OCI-LY1 (cell line): ENCODE measurements around the gene FOXO3B.
"Not testable (repeated sequence)": the region's sequence is repeated elsewhere in the genome, so short reads cannot be mapped to it uniquely, and the experiment has no call there.

Source experiments
- H2AFZ ChIP-seq: fragments of 200-600 bp; sonication (generic), shearing (Covaris generic); 2 replicates; pipeline ENCODE4 v1.6.0; 2014; ENCODE audit warnings: antibody characterized with exemption, mild to moderate bottlenecking, low read length
- H3F3A ChIP-seq: fragments of 200-600 bp; sonication (generic), shearing (Covaris generic); 2 replicates; pipeline ENCODE4 v1.6.0; 2014; ENCODE audit warnings: mild to moderate bottlenecking, antibody characterized with exemption, low read length, moderate library complexity; ENCODE audit not compliant: insufficient read depth
- H3K27ac ChIP-seq: fragments of 200-600 bp; sonication (generic); 2 replicates; pipeline ENCODE4 v1.5.1; 2014; ENCODE audit warnings: low read length, mixed run types, mild to moderate bottlenecking, low read depth; ENCODE audit not compliant: poor library complexity, severe bottlenecking
- H3K27me3 ChIP-seq: fragments of 200-600 bp; sonication (generic); 2 replicates; pipeline ENCODE4 v1.6.0; 2014; ENCODE audit warnings: antibody characterized with exemption, mild to moderate bottlenecking, low read length, moderate library complexity; ENCODE audit not compliant: insufficient read depth
- H3K36me3 ChIP-seq: fragments of 200-600 bp; sonication (generic); 2 replicates; pipeline ENCODE4 v1.6.1; 2014; ENCODE audit warnings: mild to moderate bottlenecking, antibody characterized with exemption, low read length, moderate library complexity, mixed read lengths; ENCODE audit not compliant: insufficient read depth
- H3K4me1 ChIP-seq: fragments of 200-600 bp; sonication (generic); 2 replicates; pipeline ENCODE4 v1.5.1; 2014; ENCODE audit warnings: mild to moderate bottlenecking, low read length, moderate library complexity; ENCODE audit not compliant: insufficient read depth, severe bottlenecking
- H3K4me2 ChIP-seq: fragments of 200-600 bp; sonication (generic), shearing (Covaris generic); 2 replicates; pipeline ENCODE4 v1.6.1; 2014; ENCODE audit warnings: low read length
- H3K4me3 ChIP-seq: fragments of 200-600 bp; sonication (generic); 2 replicates; pipeline ENCODE4 v1.5.1; 2014; ENCODE audit warnings: low read length, low read depth, mild to moderate bottlenecking, mixed read lengths; ENCODE audit not compliant: poor library complexity, severe bottlenecking
- H3K79me2 ChIP-seq: fragments of 200-600 bp; shearing (Covaris generic); 2 replicates; pipeline ENCODE4 v1.6.1; 2016; ENCODE audit warnings: mixed run types, low read length, mixed read lengths; ENCODE audit not compliant: insufficient read depth
- H3K9ac ChIP-seq: fragments of 200-600 bp; sonication (generic), shearing (Covaris generic); 2 replicates; pipeline ENCODE4 v1.6.1; 2014; ENCODE audit warnings: mild to moderate bottlenecking, low read length, mixed read lengths
- H3K9me2 ChIP-seq: fragments of 200-600 bp; sonication (generic), shearing (Covaris generic); 2 replicates; pipeline ENCODE4 v1.6.1; 2014; ENCODE audit warnings: low read depth, mild to moderate bottlenecking, low read length, mixed read lengths
- H3K9me3 ChIP-seq: fragments of 200-600 bp; shearing (Covaris generic); 2 replicates; pipeline ENCODE4 v1.6.1; 2014; ENCODE audit warnings: low read length, mixed read lengths
- H4K20me1 ChIP-seq: fragments of 200-600 bp; sonication (generic), shearing (Covaris generic); 2 replicates; pipeline ENCODE4 v1.6.0; 2016; ENCODE audit warnings: mild to moderate bottlenecking, low read length; ENCODE audit not compliant: insufficient read depth

Gene FOXO3B

DNA sequence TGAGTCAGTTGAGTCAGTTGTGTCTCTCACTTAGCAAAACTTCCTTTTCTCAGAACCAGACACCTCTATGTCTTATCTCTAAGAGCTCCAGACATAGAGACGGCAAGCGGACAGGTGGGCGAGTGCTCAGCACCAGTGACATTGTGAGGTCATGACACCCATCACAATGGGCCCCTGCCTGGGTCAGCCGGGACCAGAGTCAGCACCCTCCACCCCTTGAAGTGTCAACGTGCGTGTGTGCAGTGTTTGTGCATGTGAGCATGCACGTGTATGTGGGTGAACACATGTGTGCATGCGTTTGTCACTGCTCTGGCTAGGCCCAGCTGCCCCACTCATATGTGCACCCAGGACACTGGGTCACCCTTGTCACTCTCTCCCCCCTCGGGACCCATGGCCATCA lies 37.8 kb downstream of the FOXO3B start, which contains the start of gene TBC1D28:
Gene TBC1D28 (minus strand): TSS at position 101 of the 400 bp plus-strand sequence. CDS start 3,039 bp downstream, outside the sequence.
- H3K9ac ChIP-seq, H3K4me1 ChIP-seq, H3K79me2 ChIP-seq, H3K9me2 ChIP-seq, H3K36me3 ChIP-seq, H3K27ac ChIP-seq, H3K27me3 ChIP-seq, H3K4me3 ChIP-seq, H3F3A ChIP-seq, H2AFZ ChIP-seq, H3K4me2 ChIP-seq, H3K9me3 ChIP-seq, H4K20me1 ChIP-seq: not testable (repeated sequence)

DNA sequence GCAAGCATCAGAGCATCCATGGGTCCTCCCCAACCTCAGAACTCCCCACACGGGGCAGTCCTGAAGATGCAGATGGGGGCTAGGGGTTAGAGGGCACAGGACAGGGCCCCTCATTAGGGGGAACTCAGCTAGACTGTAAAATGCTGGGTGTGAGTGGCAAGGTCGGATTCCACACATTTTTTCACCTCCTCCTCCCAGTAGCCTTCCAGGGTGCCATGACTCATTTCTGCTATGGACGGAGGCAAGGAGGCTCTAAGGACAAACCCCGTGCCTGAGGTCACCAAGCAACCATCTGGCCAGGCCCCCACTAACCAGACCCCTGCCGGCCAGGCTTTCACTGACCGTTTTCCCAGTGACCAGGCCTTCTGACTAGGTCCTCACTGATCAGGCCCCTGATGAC lies 39.0 kb downstream of the FOXO3B start:
- not testable (repeated sequence) for H3K4me2 ChIP-seq, H3K27me3 ChIP-seq, H3K79me2 ChIP-seq, H4K20me1 ChIP-seq, H3K36me3 ChIP-seq, H3K4me3 ChIP-seq, H3F3A ChIP-seq, H3K27ac ChIP-seq, H3K9me3 ChIP-seq, H2AFZ ChIP-seq, H3K4me1 ChIP-seq, H3K9me2 ChIP-seq, H3K9ac ChIP-seq

DNA sequence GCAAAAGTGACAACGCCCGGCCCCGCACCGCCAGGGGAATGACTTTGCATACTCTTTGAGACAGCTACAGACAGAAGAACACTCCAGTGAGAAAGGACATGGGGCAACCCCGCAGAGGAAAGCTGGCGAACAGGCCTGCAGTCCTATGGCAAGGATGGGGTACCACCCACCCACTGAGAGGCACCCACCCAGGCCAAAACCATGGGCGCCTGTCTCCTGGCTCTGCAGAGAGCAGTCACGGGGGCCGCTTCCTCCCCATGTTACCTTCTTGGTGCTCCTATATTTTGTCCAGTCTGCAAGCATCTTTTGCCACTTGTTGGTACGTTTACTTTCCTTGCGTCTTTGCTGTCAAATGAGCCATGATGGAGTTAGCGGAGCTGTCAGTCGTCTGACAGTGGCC lies 43.8 kb downstream of the FOXO3B start:
- H3K79me2 ChIP-seq, H4K20me1 ChIP-seq, H3K9ac ChIP-seq, H3K4me1 ChIP-seq, H3F3A ChIP-seq, H3K9me2 ChIP-seq, H3K27me3 ChIP-seq, H3K36me3 ChIP-seq, H3K9me3 ChIP-seq, H3K4me2 ChIP-seq, H2AFZ ChIP-seq, H3K4me3 ChIP-seq, H3K27ac ChIP-seq: not testable (repeated sequence)

DNA sequence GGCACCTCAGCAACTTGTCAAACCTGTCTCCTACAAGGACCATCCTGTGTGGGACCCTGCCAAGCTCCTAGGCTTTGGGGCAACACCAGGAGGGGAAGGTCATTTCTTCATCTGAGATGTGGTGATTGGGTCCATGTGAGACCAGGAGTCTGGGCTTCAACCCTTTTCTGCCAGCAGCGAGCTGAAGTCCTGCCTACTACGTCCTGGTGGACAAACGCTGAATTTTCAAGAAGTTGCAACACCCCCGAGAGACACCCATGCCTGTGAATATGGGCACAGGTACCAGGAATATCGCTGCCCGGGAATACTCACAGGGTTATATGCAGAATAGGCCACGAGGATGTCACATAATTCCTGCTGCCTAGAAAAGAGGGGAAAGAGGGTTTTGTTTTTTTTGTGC lies 45.9 kb downstream of the FOXO3B start:
- not testable (repeated sequence) for H3K79me2 ChIP-seq, H3F3A ChIP-seq, H3K27me3 ChIP-seq, H3K36me3 ChIP-seq, H3K4me2 ChIP-seq, H3K4me3 ChIP-seq, H3K9me2 ChIP-seq, H3K27ac ChIP-seq, H2AFZ ChIP-seq, H3K9ac ChIP-seq, H3K4me1 ChIP-seq, H3K9me3 ChIP-seq, H4K20me1 ChIP-seq

DNA sequence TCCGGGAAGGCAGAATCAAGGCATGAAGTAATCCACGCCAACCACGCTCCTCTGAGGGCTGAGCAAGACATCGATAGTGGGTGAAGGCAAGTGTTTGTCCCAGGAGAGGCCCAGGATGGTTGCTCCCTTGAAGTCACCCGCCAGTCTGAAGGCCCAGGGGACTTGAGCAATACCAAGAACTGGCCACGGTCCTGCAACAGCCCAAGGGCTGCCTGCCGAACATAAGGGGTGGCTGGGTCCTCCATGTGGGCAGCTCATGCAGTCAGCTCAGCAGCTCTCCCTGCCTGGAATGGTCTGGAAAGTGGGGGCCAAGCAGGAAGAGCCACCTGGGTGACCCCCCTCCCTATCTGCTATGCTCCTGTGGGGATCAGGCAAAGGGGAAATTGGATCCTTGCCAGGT lies 46.3 kb downstream of the FOXO3B start:
- H3K9me3 ChIP-seq, H3K27ac ChIP-seq, H3K4me3 ChIP-seq, H3K4me2 ChIP-seq, H3K9ac ChIP-seq, H2AFZ ChIP-seq, H4K20me1 ChIP-seq, H3K36me3 ChIP-seq, H3K27me3 ChIP-seq, H3K4me1 ChIP-seq, H3K79me2 ChIP-seq, H3F3A ChIP-seq, H3K9me2 ChIP-seq: not testable (repeated sequence)

DNA sequence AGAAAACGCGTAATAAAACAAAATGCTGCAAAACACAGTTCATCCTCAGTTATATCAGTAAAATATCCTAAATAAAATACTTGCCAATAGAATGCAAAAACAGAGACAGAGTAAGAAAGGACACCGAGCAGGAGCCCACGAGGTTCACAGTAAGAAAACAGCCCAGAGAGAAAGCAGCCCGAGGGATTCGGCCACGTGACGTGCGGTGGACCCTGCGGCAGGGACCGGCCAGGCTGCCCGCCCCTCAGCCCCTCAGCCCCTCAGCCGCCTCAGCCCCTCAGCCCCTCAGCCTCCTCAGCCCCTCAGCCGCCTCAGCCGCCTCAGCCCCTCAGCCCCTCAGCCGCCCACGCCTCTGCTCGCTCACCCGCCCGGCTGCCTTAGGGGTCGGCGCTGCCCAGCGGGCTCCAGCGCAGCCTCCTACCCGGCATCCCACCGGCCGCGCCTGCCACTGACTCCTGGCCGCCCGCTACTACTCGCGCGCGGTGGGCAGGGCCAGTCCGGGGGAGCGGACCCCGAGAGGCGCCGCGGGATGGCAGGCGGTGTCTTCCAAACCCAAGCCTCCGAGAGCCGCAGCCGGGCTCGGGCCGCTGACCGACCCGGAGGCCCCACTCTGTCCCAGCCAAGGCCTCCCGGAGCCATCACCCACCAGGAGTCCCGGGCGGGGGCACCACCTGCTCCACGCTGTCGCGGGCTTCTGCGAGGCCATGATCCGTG lies 47.4 kb downstream of the FOXO3B start:
- H3K4me1 ChIP-seq, H2AFZ ChIP-seq, H4K20me1 ChIP-seq, H3K36me3 ChIP-seq, H3K4me2 ChIP-seq, H3K27ac ChIP-seq, H3F3A ChIP-seq, H3K9ac ChIP-seq, H3K4me3 ChIP-seq, H3K27me3 ChIP-seq, H3K79me2 ChIP-seq, H3K9me2 ChIP-seq, H3K9me3 ChIP-seq: not testable (repeated sequence)
